B cell (primary cell): ENCODE data around the gene CRY2. TPM values are rescaled to one million over a fixed set of nuclear protein-coding genes. Genes with fewer than 3 reads are reported as not detected.

Experiments used
- ATAC-seq: fragments of 200-7000 bp; cut with Tn5 transposase; one replicate; pipeline ENCODE4 v1.10.0; 2021; ENCODE audit warnings: low read depth, mild to moderate bottlenecking, moderate number of reproducible peaks, moderate library complexity
- CTCF ChIA-PET: fragments of 350-600 bp; sonication (Branson Sonifier 250); formaldehyde crosslinking; loops from one replicate; lab custom pipeline; 2021; ENCODE audit warnings: antibody characterized with exemption, inconsistent platforms; lab: Charles Lee
- POLR2A ChIA-PET: fragments of 350-600 bp; sonication (Branson Sonifier 250); formaldehyde crosslinking; loops from one replicate; lab custom pipeline; 2021; ENCODE audit warnings: antibody characterized with exemption; lab: Charles Lee
- DNase-seq: peaks from one replicate; pipeline ENCODE4 v3.0.0; 2013
- H2AFZ ChIP-seq: 2 replicates; pipeline ENCODE4 v1.6.1; 2012; ENCODE audit warnings: mild to moderate bottlenecking, low read depth, low read length; ENCODE audit not compliant: insufficient read depth, poor library complexity, severe bottlenecking
- H3K27ac ChIP-seq, 2 donors: 1 replicate in 1 of 2; 2 replicates in 1 of 2; pipeline ENCODE4 v1.5.1; 2012 to 2013; ENCODE audit warnings: low read length in 2 of 2, mild to moderate bottlenecking in 2 of 2, moderate library complexity in 1 of 2
- H3K27me3 ChIP-seq, 4 experiments: fragments of 200-600 bp in 1 of 4; sonication (generic) in 1 of 4; replicated peaks in 1 of 4; 1 replicate in 2 of 4; 2 replicates in 2 of 4; pipeline versions ENCODE4 v1.6.1 to v1.7.0; 2013 to 2016; ENCODE audit warnings: low read length in 3 of 4, mild to moderate bottlenecking in 2 of 4, mixed read lengths in 1 of 4, moderate library complexity in 1 of 4; ENCODE audit not compliant: insufficient read depth in 4 of 4, control insufficient read depth in 3 of 4; ENCODE audit errors: control extremely low read depth in 1 of 4
- H3K36me3 ChIP-seq, 2 experiments: replicated peaks in 1 of 2; 1 replicate in 1 of 2; 2 replicates in 1 of 2; pipeline versions ENCODE4 v1.6.1 to v1.7.1; 2013; ENCODE audit warnings: low read length in 1 of 2; ENCODE audit not compliant: insufficient read depth in 2 of 2, control insufficient read depth in 1 of 2; ENCODE audit errors: control extremely low read depth in 1 of 2, extremely low read depth in 1 of 2
- H3K4me1 ChIP-seq, 2 donors: fragments of 200-600 bp in 1 of 2; sonication (generic) in 1 of 2; 1 replicate in 1 of 2; 2 replicates in 1 of 2; pipeline versions ENCODE4 v1.5.1 to v1.6.1; 2013 to 2017; ENCODE audit warnings: low read length in 2 of 2; ENCODE audit not compliant: control insufficient read depth in 2 of 2, insufficient read depth in 2 of 2
- H3K4me2 ChIP-seq: replicated peaks from 2 replicates; pipeline ENCODE3; 2012; ENCODE audit warnings: mild to moderate bottlenecking, low read depth, low read length; ENCODE audit not compliant: poor library complexity, severe bottlenecking
- H3K4me3 ChIP-seq, 5 experiments: fragments of 200-600 bp in 1 of 5; sonication (generic) in 1 of 5; 1 replicate in 3 of 5; 2 replicates in 2 of 5; pipeline versions ENCODE4 v1.5.1 to v1.7.0; 2011 to 2016; ENCODE audit warnings: low read length in 4 of 5, mild to moderate bottlenecking in 4 of 5, low read depth in 2 of 5, control low read depth in 1 of 5, moderate library complexity in 1 of 5; ENCODE audit not compliant: insufficient read depth in 1 of 5; ENCODE audit errors: control extremely low read depth in 1 of 5, extremely low read depth in 1 of 5
- H3K79me2 ChIP-seq: fragments of 200-600 bp; sonication (generic); one replicate; pipeline ENCODE4 v1.6.0; 2016; ENCODE audit warnings: low read length; ENCODE audit not compliant: control insufficient read depth, insufficient read depth
- H3K9ac ChIP-seq: fragments of 200-600 bp; sonication (generic); 2 replicates; pipeline ENCODE4 v1.6.1; 2017; ENCODE audit warnings: mild to moderate bottlenecking, low read length, moderate library complexity
- H3K9me3 ChIP-seq, 3 donors: one replicate each; pipeline versions ENCODE4 v1.6.1 to v1.7.1; 2013; ENCODE audit warnings: low read length in 2 of 3; ENCODE audit not compliant: control insufficient read depth in 2 of 3, insufficient read depth in 1 of 3; ENCODE audit errors: control extremely low read depth in 1 of 3
- H4K20me1 ChIP-seq: 2 replicates; pipeline ENCODE4 v1.6.0; 2012; ENCODE audit warnings: mild to moderate bottlenecking, low read length; ENCODE audit not compliant: insufficient read depth, control insufficient read depth, poor library complexity, severe bottlenecking
- H3K27ac Mint-ChIP-seq: one replicate; pipeline ENCODE4 v1.8.0; 2021; ENCODE audit warnings: mixed read lengths
- H3K27me3 Mint-ChIP-seq: one replicate; pipeline ENCODE4 v1.8.0; 2021; ENCODE audit warnings: mixed read lengths
- H3K4me1 Mint-ChIP-seq: one replicate; pipeline ENCODE4 v1.8.0; 2021; ENCODE audit warnings: mixed read lengths
- H3K4me3 Mint-ChIP-seq: one replicate; pipeline ENCODE4 v1.8.0; 2021; ENCODE audit warnings: mixed read lengths
- H3K9me3 Mint-ChIP-seq: one replicate; pipeline ENCODE4 v1.8.0; 2022; ENCODE audit warnings: mixed read lengths; ENCODE audit not compliant: insufficient read depth
- CTCF ChIP-seq: fragments of 200-600 bp; IDR thresholded peaks from one replicate; pipeline ENCODE4 v1.8.0; 2022; ENCODE audit warnings: antibody characterized with exemption, mild to moderate bottlenecking
- WGBS: methylation state at CpG from one replicate; pipeline ENCODE4 v1.1.5; 2013; ENCODE audit warnings: missing lambda C conversion rate; ENCODE audit not compliant: insufficient coverage; 5-methylcytosine and 5-hydroxymethylcytosine counted together
- intact Hi-C: fragments of 100-400 bp; cut with micrococcal nuclease; formaldehyde crosslinking; loops from one replicate; pipeline ENCODE4 v1.10.0; 2022
- polyA plus RNA-seq: library from polyadenylated mRNA; depleted of rRNA; stranded (reverse); fragments of >200 nt; gene quantifications from 2 replicates; pipeline ENCODE4 v1.2.3, GENCODE V29; 2012
- total RNA-seq, 2 donors: library from RNA; stranded (reverse); fragments of 120-200 nt in 1 of 2; gene quantifications; 1 replicate in 1 of 2; 2 replicates in 1 of 2; pipeline versions ENCODE4 v1.2.3 to v1.2.4, GENCODE V29; 2013 to 2022

The CRY2 gene
- total and polyA plus RNA-seq, 2 donors (not counting 1 experiment from before 2014, with no cell fraction given) = 20.4 to 65.1 TPM

GRCh38 chr11:45805305-45806071 lies 41.8 kb upstream of the CRY2 start:
- peak; percentile 37 for ATAC-seq
- Mint-ChIP-seq H3K27ac (peak overlapping the region; percentile 87), H3K9me3 (no peaks in the 10 kb centered on the region), H3K4me1 (peaks cover 46% of the 10 kb centered on the region), H3K27me3 (no peaks in the 10 kb centered on the region), H3K4me3 (peak overlapping the region; percentile 94)
- Histone ChIP-seq H3K4me1 (peaks cover 27 to 35% of the 10 kb centered on the region in 2 donors), H3K79me2 (peaks cover 25% of the 10 kb centered on the region), H3K9ac (peak overlapping the region; percentile 71), H3K4me3 (peak overlapping the region; percentile 42 to 96 (median 92)), H3K4me2 (peak overlapping the region; percentile 83), H4K20me1 (peaks cover 14% of the 10 kb centered on the region), H3K27ac (peak overlapping the region in 1 of 2 donors; percentile 67), H3K9me3 (no peaks in the 10 kb centered on the region), H2AFZ (peak overlapping the region; percentile 94), H3K27me3 (no peaks in the 10 kb centered on the region), H3K36me3 (peaks cover 0 to 11% of the 10 kb centered on the region in 2 experiments)
- no peak for DNase-seq
- TF ChIP-seq CTCF = no peak
- CTCF ChIA-PET = interaction anchor here (1.2 to 3.2 kb wide), 4 partner anchors 12 to 112 kb away, joined by 3 to 11 read pairs (median 8); partner anchors contain the start of genes CRY2 and PEX16
- POLR2A ChIA-PET = interaction anchor here (0.5 to 1.4 kb wide), 6 partner anchors 34 to 1408 kb away, joined by 3 to 5 read pairs (median 4); partner anchors contain the start of genes CRY2 and PEX16
- intact Hi-C loops = loop anchor here (1.0 to 5.0 kb wide), 6 partner anchors 12 to 541 kb away; partner anchors contain the start of genes CRY2 and DGKZ
- WGBS = 31% methylated on average over 24 of the region's 29 CpGs
